Urothelium cell line (cell line): Measurements from ENCODE around the gene EPN2.

Source experiments
- DNase-seq: peaks from one replicate; pipeline ENCODE4 v3.0.0; 2011; ENCODE audit warnings: low spot score, mixed read lengths
- FAIRE-seq: peaks from 2 replicates; lab custom pipeline; 2011; peaks lifted over from hg19 to GRCh38; lab: Jason Lieb, UNC

EPN2 gene

DNA sequence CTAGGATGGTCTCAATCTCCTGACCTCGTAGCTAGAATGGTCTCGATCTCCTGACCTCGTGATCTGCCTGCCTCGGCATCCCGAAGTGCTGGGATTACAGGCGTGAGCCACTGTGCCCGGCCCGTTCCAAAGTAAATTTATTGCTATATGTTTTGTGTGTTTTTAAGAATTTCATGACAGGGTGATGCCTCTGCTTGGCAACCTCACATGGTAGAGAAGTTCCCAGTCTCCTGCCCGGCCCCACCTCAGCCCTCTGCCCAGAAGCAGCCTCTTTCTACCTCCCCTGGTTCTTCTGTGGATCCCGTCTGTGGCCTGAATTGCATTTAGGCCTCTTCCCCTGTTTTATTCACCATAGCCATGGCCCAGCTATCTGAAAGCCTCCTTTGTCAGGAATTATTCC lies 70.4 kb downstream of the EPN2 start:
- no peak for DNase-seq
- FAIRE-seq: no peak

DNA sequence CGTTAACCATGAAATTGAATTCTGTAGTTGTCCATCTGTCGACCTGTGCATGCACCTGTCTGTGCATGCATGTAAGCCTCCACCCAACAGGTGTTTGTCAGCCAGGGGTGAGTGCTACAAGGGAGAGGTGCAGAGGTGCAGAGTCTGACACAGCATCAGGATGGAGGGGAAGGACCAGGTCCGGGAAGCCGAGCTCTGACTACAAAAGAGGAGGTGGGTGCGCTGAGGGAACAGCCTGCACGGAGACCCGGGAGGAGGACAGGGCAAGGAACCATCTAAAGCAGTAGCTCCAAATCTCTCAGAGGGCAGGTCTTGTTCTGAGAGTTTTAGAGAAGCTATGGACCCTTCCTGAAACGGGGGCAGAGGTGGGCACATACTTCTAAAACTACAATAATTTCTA lies 71.2 kb downstream of the EPN2 start:
- FAIRE-seq (no peak), DNase-seq (no peak)

DNA sequence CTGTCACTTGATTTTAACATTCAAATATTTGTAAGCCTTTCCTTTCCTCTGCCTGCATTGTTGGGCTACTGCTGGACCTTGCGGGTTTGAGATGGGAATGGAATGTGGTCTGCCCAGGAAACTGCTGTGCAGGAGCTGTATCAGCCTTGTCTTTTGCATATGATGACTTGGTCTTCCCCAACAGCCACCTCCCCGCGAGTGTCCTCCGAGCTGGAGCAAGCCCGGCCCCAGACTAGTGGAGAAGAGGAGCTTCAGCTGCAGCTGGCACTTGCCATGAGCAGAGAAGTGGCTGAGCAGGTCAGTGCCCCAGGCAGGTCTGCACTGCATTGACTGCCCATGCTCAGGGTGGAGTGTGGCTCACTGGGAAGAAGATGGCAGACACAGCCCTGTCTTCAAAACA lies 72.5 kb downstream of the EPN2 start:
- no peak for DNase-seq
- no peak for FAIRE-seq

DNA sequence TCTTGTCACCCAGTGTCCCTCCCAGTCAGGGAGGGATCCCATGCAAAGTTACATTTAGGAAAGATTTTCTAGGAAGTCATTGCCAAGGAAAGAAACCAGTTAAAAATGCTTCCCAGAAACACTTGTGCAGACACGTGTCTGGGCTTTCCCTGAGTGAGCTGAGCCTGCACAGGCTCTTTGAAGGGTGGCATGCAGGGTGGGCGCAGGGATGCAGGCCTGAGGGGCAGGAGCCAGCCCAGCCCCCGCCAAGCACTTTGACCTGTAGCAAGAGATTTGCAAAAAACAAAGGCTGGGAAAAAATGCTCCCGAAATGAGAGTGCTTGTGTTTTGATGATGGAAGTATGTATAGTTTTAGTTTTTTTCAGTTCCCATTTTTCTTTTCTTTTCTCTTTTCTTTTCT lies 73.0 kb downstream of the EPN2 start:
- no peak for FAIRE-seq
- no peak for DNase-seq

- no peak for FAIRE-seq
Measured at GRCh38 chr17:19311016-19311415, 73.8 kb downstream of the EPN2 start.

GRCh38 chr17:19311421-19312215 lies 74.5 kb downstream of the EPN2 start:
- no peak for DNase-seq

More at GRCh38 chr17:19311016-19311415, 73.8 kb downstream of the EPN2 start:
- DNase-seq: no peak

GRCh38 chr17:19312406-19312805 lies 75.2 kb downstream of the EPN2 start:
- DNase-seq (no peak), FAIRE-seq (no peak)

More at GRCh38 chr17:19311421-19312215, 74.5 kb downstream of the EPN2 start:
- no peak for FAIRE-seq

GRCh38 chr17:19313066-19313745 lies 76.0 kb downstream of the EPN2 start:
- FAIRE-seq (no peak), DNase-seq (no peak)

DNA sequence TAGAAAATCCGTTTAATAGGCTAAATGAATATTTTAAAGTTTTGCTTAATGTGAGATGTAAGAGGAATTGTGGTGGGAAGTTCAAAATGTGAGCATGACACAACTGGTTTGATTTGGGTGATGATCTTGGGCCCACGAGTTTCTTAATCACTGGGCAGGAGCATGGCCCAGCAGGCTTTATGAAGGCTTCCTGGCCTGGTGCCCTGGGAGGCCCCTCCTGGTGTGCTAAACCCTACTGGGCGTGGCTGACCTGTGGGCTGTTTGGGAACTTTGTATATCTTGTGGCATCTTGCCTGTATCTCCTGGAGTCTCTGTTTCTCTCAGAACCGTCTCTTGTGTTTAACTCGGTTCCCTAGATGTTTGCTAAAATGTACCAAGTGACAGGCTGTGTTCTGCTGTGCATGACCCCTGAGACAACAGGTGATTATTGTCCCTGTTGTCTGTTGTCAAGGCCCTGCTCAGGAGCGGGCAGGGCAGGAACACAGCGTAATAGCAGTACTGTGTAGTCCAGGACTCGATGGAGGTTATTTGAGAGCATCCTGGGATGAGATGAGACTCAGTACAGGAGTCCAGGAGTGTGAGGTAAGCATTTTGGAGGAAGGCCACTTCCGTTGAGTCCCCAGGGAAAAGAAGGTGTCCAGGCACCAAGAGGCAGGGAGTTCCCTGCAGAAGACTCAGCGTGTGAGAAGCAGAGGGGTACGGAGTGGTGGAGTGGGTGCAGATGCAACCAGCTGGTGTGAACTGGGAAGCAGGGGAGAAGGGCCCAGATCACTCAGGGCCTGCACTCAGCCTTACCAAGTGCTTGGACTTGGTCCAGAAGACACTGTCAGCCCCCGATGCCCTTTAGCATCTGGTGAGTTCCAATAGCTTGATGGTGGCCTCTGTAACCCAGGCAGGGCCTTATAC lies 76.8 kb downstream of the EPN2 start:
- DNase-seq (no peak), FAIRE-seq (peak; percentile 78)

GRCh38 chr17:19315104-19315503 lies 77.9 kb downstream of the EPN2 start:
- FAIRE-seq (no peak), DNase-seq (no peak)

- no peak for DNase-seq
- FAIRE-seq: no peak
Measured at GRCh38 chr17:19316761-19317358, 79.7 kb downstream of the EPN2 start.

DNA sequence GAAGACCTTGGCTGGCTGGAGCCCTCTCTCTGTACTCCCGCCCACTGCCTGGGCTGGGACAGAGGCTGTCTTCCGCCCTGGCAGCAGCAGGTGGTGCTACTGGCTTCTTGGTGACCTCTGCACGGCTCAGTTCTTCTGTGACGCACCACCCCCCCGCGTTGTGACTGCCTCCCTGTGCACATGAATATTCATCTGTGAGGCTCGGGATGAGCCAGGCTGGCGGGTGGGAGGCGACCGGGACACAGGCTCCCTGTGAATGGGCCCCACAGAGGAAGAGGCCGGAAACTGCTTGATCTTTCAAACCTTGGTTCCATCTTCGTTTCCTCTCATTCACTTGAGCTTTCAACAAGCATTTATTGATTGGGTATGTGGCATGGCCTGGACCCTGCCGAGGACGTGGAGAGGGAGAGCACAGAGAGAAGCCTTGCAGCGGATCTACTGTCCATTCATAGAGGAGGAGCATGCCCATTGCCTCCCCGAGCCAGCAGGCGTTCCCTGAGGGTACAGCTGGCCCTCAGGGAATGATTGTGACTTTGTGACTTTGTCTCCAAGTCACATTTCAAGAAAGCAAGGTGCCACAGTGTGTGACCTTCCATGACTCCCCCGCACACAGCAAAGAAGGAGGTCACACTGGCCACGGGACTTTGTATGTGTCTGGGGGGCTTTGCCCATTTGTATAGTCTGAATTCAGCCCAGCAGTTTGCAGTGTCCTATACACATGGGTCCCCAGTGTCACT lies 80.4 kb downstream of the EPN2 start:
- FAIRE-seq (no peak), DNase-seq (no peak)

DNA sequence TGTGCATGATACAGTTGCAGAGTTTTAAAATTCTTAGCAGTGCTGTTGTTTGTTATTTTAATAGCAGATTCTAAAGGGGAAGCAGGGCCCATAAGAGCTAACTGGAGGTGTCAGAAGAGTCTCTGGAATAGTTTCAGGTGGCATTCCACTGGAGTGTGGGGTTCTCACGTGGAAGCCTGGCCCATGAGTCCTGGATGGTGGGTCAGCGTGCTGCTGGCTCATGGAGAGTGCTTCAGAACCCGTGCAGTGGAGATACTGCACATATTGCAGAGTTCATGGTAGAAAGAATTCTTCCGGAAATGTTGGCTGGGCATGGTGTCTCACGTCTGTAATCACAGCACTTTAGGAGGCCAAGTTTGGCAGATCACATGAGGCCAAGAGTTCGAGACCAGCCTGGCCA lies 81.4 kb downstream of the EPN2 start:
- no peak for DNase-seq
- no peak for FAIRE-seq

DNA sequence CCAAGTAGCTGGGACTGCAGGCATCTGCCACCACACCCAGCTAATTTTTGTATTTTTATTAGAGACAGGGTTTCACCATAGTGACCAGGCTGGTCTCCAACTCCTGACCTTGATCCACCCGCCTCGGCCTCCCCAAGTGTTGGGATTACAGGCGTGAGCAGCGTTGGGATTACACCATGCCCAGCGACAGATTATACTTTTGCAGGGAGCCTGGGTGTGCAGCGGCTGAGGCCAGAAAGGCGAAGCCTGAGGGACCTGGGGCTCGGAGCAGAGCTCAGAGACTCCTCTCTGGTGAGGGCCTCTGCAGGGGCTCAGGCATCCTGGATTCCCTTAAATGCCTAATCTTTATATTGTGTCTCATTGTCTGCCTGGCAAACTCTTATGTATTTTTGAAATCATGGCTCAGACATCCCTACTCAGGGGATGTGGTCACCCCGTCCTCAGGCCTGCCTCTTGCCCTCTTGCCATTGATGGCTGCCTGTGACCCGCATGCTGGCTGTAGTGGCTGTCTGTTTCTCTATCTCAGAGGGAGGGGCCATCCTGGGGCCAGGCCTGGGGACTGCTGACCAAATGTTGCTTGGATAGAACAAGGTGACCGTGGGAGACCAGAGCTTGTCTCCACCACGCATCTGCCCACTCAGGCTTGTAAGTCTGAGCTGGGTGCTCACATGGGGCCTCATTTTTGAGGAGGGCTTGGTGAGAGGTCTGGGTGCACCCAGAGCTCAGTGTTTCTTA lies 82.8 kb downstream of the EPN2 start:
- DNase-seq (no peak), FAIRE-seq (no peak)

DNA sequence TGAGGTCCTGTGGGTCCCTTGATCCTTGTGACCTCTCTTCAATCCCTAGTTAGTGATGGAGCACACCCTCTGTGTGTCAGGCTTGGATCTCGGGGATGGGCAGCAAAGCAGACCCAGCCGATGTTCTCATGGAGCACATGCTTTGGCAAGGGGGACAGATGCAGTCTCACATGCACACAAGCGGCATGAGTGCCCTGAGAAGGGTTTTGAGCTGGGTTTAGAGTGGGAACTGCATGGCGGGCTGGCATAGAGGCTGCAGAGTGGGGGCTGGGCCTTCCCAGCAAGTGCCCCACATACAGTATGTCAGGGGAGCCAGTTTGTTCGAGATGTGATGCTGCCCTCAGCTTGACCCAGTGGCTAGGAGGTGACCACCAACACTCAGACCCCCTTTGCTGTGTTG lies 83.7 kb downstream of the EPN2 start:
- DNase-seq (no peak), FAIRE-seq (no peak)

DNA sequence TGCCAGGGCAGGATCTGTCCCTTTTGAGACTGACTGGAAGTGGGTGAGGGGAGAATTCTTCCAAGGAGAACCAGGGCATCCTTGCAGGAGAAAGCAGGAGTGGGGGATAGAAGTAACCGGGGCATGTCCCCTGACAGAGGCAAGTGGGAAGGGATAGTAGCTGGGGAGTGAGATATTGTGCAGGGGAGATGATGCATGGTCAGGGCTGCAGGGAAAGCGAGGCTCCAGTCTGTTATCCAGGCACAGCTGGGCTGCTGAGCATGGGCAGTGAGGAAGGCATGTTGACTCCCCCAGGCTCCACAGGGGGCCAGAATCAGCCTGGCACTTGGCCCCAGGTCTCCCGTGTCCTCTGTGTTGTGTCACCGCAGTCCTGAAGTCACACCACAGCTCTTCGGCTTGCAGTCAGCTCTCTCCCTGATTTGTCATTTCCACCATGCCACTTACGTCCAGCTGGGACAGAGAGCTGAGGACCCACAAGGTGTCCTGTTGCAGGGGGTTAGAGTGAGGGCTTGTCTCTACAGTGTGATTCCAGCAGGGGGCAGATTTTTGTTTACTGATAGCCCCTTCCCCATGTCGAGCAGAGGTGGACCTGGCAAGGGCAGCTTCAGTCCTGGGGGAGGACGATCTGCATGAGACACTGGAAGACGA lies 84.4 kb downstream of the EPN2 start:
- FAIRE-seq (no peak), DNase-seq (no peak)

GRCh38 chr17:19322129-19322505 lies 85.0 kb downstream of the EPN2 start:
- DNase-seq (no peak), FAIRE-seq (no peak)

GRCh38 chr17:19322861-19323260 lies 85.7 kb downstream of the EPN2 start:
- FAIRE-seq: no peak
- DNase-seq: no peak

GRCh38 chr17:19325542-19325941 lies 88.4 kb downstream of the EPN2 start:
- FAIRE-seq: no peak

More at GRCh38 chr17:19325542-19325941, 88.4 kb downstream of the EPN2 start:
- DNase-seq: no peak
